Neural progenitor cell (in vitro differentiated cells): ENCODE results near the gene KCNH2. TPM values are rescaled to one million over a fixed set of nuclear protein-coding genes. Genes with fewer than 3 reads are reported as not detected.
"Not testable (repeated sequence)": the region's sequence is repeated elsewhere in the genome, so short reads cannot be mapped to it uniquely, and the experiment has no call there.

ENCODE experiments used
- DNase-seq: peaks from one replicate; pipeline ENCODE4 v3.0.0-alpha.2; 2016; ENCODE audit warnings: low spot score
- H2AFZ ChIP-seq: fragments of 200-600 bp; sonication (generic); replicated peaks from 2 replicates; pipeline ENCODE4 v1.6.1; 2016; ENCODE audit warnings: antibody characterized with exemption
- H3F3A ChIP-seq: fragments of 200-600 bp; sonication (generic); 2 replicates; pipeline ENCODE4 v1.6.1; 2016; ENCODE audit warnings: antibody characterized with exemption, low read depth
- H3K27ac ChIP-seq: fragments of 200-600 bp; sonication (generic); 2 replicates; pipeline ENCODE4 v1.5.1; 2016; ENCODE audit warnings: mild to moderate bottlenecking
- H3K27me3 ChIP-seq: fragments of 200-600 bp; sonication (generic); 2 replicates; pipeline ENCODE4 v1.6.1; 2016; ENCODE audit warnings: mild to moderate bottlenecking, moderate library complexity
- H3K36me3 ChIP-seq: fragments of 200-600 bp; sonication (generic); 2 replicates; pipeline ENCODE4 v1.5.1; 2016
- H3K4me1 ChIP-seq: fragments of 200-600 bp; sonication (generic); 2 replicates; pipeline ENCODE4 v1.6.1; 2016; ENCODE audit warnings: mixed run types
- H3K4me2 ChIP-seq: fragments of 200-600 bp; sonication (generic); 2 replicates; pipeline ENCODE4 v1.6.1; 2016
- H3K4me3 ChIP-seq: fragments of 200-600 bp; sonication (generic); 2 replicates; pipeline ENCODE4 v1.5.1; 2016
- H3K79me2 ChIP-seq: fragments of 200-600 bp; sonication (generic); 2 replicates; pipeline ENCODE4 v1.6.1; 2016; ENCODE audit warnings: low read depth
- H3K9ac ChIP-seq: fragments of 200-600 bp; sonication (generic); 2 replicates; pipeline ENCODE4 v1.6.1; 2016
- H3K9me3 ChIP-seq: fragments of 200-600 bp; sonication (generic); 2 replicates; pipeline ENCODE4 v1.5.1; 2016; ENCODE audit warnings: low read depth
- H4K20me1 ChIP-seq: fragments of 200-600 bp; sonication (generic); 2 replicates; pipeline ENCODE4 v1.6.1; 2016; ENCODE audit warnings: low read depth
- H3K27ac Mint-ChIP-seq: 3 replicates; pipeline ENCODE4 v1.8.0; 2021; ENCODE audit warnings: mixed read lengths
- H3K27me3 Mint-ChIP-seq: 2 replicates; pipeline ENCODE4 v1.8.0; 2022; ENCODE audit warnings: low read depth, mild to moderate bottlenecking, inconsistent platforms, moderate library complexity, mixed read lengths; ENCODE audit not compliant: insufficient read depth
- H3K36me3 Mint-ChIP-seq: 3 replicates; pipeline ENCODE4 v1.8.0; 2021; ENCODE audit warnings: mixed read lengths
- H3K4me1 Mint-ChIP-seq: 3 replicates; pipeline ENCODE4 v1.8.0; 2021; ENCODE audit warnings: mixed read lengths
- H3K4me3 Mint-ChIP-seq: 3 replicates; pipeline ENCODE4 v1.8.0; 2021; ENCODE audit warnings: mild to moderate bottlenecking, moderate library complexity, mixed read lengths
- H3K9me3 Mint-ChIP-seq: 3 replicates; pipeline ENCODE4 v1.8.0; 2020; ENCODE audit warnings: mixed read lengths
- CTCF ChIP-seq: fragments of 200-600 bp; sonication (generic); IDR thresholded peaks from 2 replicates; pipeline ENCODE4 v1.5.1; 2017; ENCODE audit warnings: antibody characterized with exemption, mild to moderate bottlenecking
- EZH2 ChIP-seq: fragments of 200-600 bp; sonication (generic); IDR thresholded peaks from 2 replicates; pipeline ENCODE4 v1.6.1; 2017; ENCODE audit warnings: antibody characterized with exemption, mild to moderate bottlenecking, moderate library complexity
- EZH2phosphoT487 ChIP-seq: fragments of 200-600 bp; sonication (generic); IDR thresholded peaks from 2 replicates; pipeline ENCODE4 v1.6.1; 2017; ENCODE audit warnings: antibody characterized with exemption
- total RNA-seq: library from RNA; depleted of rRNA; stranded (reverse); fragments of >200 nt; gene quantifications from 2 replicates; pipeline ENCODE4 v1.2.3, GENCODE V29; 2015; ENCODE audit warnings: low replicate concordance

Gene KCNH2
- total RNA-seq, 1 donor from 2014 or later = 2.6 TPM

DNA sequence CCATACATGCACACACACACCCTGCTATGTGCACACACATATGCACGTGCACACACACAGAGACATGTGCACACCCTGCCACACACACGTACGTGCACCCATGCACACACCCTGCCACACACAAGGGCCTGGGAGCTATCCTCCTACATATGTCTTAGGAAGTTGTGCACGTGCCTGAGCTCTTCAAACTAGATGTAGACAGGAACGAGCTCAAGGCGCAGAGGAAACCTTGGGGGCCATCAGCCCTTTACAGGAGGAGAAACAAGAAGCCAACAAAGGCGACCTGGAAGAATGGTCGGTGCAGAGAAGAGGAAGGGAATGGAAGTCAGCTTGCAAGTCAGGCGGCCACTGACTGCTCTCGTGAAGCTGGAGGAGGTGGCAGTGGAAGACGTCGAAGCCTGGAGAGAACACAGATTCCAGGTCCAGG lies 67.1 kb downstream of the KCNH2 start:
- peaks cover 9% of the 10 kb centered on the region for H3K27me3 ChIP-seq
- H3K36me3 Mint-ChIP-seq = no peaks in the 10 kb centered on the region
- no peaks in the 10 kb centered on the region for H3K36me3 ChIP-seq
- no peak overlapping the region for H3K4me3 ChIP-seq
- no peaks in the 10 kb centered on the region for H3F3A ChIP-seq
- no peak overlapping the region for H3K4me3 Mint-ChIP-seq
- no peaks in the 10 kb centered on the region for H3K4me1 Mint-ChIP-seq
- no peak overlapping the region for H3K27ac ChIP-seq
- H3K27ac Mint-ChIP-seq = no peak overlapping the region
- no peaks in the 10 kb centered on the region for H3K4me1 ChIP-seq
- no peak overlapping the region for H2AFZ ChIP-seq
- H3K9me3 ChIP-seq = no peaks in the 10 kb centered on the region
- H3K79me2 ChIP-seq = no peaks in the 10 kb centered on the region
- TF ChIP-seq EZH2phosphoT487 (no peak), EZH2 (no peak), CTCF (no peak)
- no peak overlapping the region for H3K9ac ChIP-seq
- no peaks in the 10 kb centered on the region for H4K20me1 ChIP-seq
- no peak overlapping the region for H3K4me2 ChIP-seq
- no peaks in the 10 kb centered on the region for H3K9me3 Mint-ChIP-seq
- H3K27me3 Mint-ChIP-seq = peaks cover 13% of the 10 kb centered on the region
- DNase-seq = no peak

DNA sequence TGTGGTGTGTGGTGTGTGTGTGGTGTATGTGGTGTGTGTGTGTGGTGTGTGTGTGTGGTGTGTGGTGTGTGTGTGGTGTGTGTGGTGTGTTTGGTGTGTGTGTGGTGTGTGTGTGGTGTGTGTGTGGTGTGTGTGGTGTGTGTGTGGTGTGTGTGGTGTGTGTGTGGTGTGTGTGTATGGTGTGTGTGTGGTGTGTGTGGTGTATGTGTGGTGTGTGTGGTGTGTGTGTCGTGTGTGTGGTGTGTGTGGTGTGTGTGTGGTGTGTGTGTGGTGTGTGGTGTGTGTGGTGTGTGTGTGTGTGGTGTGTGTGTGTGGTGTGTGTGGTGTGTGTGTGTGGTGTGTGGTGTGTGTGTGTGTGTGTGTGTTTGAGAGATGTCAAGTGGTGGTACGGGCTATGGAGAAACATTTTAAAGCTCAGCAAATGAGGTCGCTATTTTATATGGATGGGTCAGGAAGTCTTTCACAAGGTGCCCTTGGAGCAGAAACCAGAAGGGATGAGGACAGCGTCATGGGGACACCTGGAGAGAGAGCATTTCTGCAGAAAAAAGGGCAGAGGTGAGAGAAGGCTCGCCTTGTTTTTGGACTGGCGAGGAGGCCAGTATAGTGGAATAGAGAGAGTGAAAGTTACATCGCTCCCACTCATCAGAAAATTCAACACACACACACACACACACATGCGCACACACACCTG lies 67.7 kb downstream of the KCNH2 start:
- not testable (repeated sequence) for H3K9me3 ChIP-seq, H3K4me1 ChIP-seq, H3F3A ChIP-seq, H3K9me3 Mint-ChIP-seq, H3K4me2 ChIP-seq, H3K36me3 Mint-ChIP-seq, H3K79me2 ChIP-seq, H3K27ac ChIP-seq, DNase-seq, H3K27me3 ChIP-seq, H2AFZ ChIP-seq, H3K4me3 Mint-ChIP-seq, H4K20me1 ChIP-seq, H3K27ac Mint-ChIP-seq, H3K9ac ChIP-seq, H3K4me1 Mint-ChIP-seq, H3K27me3 Mint-ChIP-seq, H3K4me3 ChIP-seq, H3K36me3 ChIP-seq

- no peaks in the 10 kb centered on the region for H3K79me2 ChIP-seq
- Mint-ChIP-seq H3K9me3 (no peaks in the 10 kb centered on the region), H3K36me3 (no peaks in the 10 kb centered on the region), H3K27me3 (peaks cover 8% of the 10 kb centered on the region), H3K4me1 (no peaks in the 10 kb centered on the region), H3K4me3 (no peak overlapping the region), H3K27ac (no peak overlapping the region)
- TF ChIP-seq CTCF = no peak
- no peak for TF ChIP-seq EZH2
- no peak for TF ChIP-seq EZH2phosphoT487
- H3K4me1 ChIP-seq = no peaks in the 10 kb centered on the region
- no peak overlapping the region for H3K9ac ChIP-seq
- no peak overlapping the region for H3K4me3 ChIP-seq
- H3K36me3 ChIP-seq = no peaks in the 10 kb centered on the region
- no peaks in the 10 kb centered on the region for H3F3A ChIP-seq
- H4K20me1 ChIP-seq = no peaks in the 10 kb centered on the region
- DNase-seq = no peak
- H3K9me3 ChIP-seq = no peaks in the 10 kb centered on the region
- no peak overlapping the region for H2AFZ ChIP-seq
- H3K27me3 ChIP-seq = peaks cover 9% of the 10 kb centered on the region
- no peak overlapping the region for H3K4me2 ChIP-seq
- no peak overlapping the region for H3K27ac ChIP-seq
These were observed 68.7 kb downstream of the KCNH2 start for GRCh38 chr7:150909200-150909995.

DNA sequence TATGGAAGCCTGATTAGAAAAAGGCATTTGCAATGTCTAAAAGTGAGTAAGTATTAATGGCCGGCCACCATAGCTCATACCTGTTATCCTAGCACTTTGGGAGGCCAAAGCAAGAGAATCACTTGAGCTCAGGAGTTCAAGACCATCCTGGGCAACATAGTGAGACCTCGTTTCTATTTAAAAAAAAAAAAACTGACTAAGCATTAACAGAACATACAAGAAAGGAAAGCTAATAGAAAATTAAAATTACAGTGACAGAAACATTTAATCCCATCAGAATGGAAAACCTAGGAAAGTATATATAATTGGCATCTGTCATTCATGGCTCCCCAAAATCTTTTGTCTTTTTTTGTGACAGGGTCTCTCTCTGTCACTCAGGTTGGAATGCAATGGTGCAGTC lies 69.9 kb downstream of the KCNH2 start:
- Histone ChIP-seq H3F3A (no peaks in the 10 kb centered on the region), H3K79me2 (no peaks in the 10 kb centered on the region), H2AFZ (no peak overlapping the region), H3K9me3 (no peaks in the 10 kb centered on the region), H4K20me1 (no peaks in the 10 kb centered on the region), H3K36me3 (no peaks in the 10 kb centered on the region), H3K4me2 (no peak overlapping the region), H3K27me3 (peaks cover 9% of the 10 kb centered on the region), H3K4me1 (no peaks in the 10 kb centered on the region), H3K9ac (no peak overlapping the region), H3K4me3 (no peak overlapping the region), H3K27ac (no peak overlapping the region)
- Mint-ChIP-seq H3K36me3 (no peaks in the 10 kb centered on the region), H3K27ac (no peak overlapping the region), H3K4me1 (no peaks in the 10 kb centered on the region), H3K4me3 (no peak overlapping the region), H3K27me3 (peaks cover 11% of the 10 kb centered on the region), H3K9me3 (no peaks in the 10 kb centered on the region)
- no peak for DNase-seq
- TF ChIP-seq EZH2 = no peak
- TF ChIP-seq CTCF = no peak
- no peak for TF ChIP-seq EZH2phosphoT487
